ENCODE measurements around the gene P2RX1.

P2RX1 gene

GRCh38 chr17:3851461-3852100 is 64.7 kb downstream of the P2RX1 start:
- no peak for DNase-seq

GRCh38 chr17:3848229-3848835 is 67.9 kb downstream of the P2RX1 start:
- no peak for DNase-seq

GRCh38 chr17:3847165-3847670 is 69.0 kb downstream of the P2RX1 start:
- no peak for DNase-seq

Measured in stimulated activated naive CD4-positive, alpha-beta T cell (primary cell).